GM13977 (cell line): ENCODE data around the gene GVQW3.
A peak's percentile ranks its signal among the peaks of the same experiment; 100 is the strongest.

ENCODE experiments used
- DNase-seq: peaks from one replicate; pipeline ENCODE4 v3.0.0; 2012; ENCODE audit warnings: low spot score
- in situ Hi-C: fragments of 300-500 bp; cut with MboI; formaldehyde crosslinking; loops from one replicate; pipeline ENCODE4 v1.12.0; 2022; ENCODE audit warnings: low sequenced_read_pairs, low pct_unique_long_range_greater_than_20kb, mixed read lengths, inconsistent platforms; ENCODE audit not compliant: unreplicated experiment
- TF ChIP-seq, protein P1 (sequence below): IDR thresholded peaks from 2 replicates; pipeline ENCODE4 v1.5.1; 2012; ENCODE audit warnings: mild to moderate bottlenecking, control low read depth; ENCODE audit not compliant: insufficient read depth; ENCODE audit errors: extremely low read depth, missing control alignments

GVQW3 gene

GRCh38 chr11:76365038-76365679, 16.0 kb upstream of the GVQW3 start:
- TF ChIP-seq, protein P1, sequence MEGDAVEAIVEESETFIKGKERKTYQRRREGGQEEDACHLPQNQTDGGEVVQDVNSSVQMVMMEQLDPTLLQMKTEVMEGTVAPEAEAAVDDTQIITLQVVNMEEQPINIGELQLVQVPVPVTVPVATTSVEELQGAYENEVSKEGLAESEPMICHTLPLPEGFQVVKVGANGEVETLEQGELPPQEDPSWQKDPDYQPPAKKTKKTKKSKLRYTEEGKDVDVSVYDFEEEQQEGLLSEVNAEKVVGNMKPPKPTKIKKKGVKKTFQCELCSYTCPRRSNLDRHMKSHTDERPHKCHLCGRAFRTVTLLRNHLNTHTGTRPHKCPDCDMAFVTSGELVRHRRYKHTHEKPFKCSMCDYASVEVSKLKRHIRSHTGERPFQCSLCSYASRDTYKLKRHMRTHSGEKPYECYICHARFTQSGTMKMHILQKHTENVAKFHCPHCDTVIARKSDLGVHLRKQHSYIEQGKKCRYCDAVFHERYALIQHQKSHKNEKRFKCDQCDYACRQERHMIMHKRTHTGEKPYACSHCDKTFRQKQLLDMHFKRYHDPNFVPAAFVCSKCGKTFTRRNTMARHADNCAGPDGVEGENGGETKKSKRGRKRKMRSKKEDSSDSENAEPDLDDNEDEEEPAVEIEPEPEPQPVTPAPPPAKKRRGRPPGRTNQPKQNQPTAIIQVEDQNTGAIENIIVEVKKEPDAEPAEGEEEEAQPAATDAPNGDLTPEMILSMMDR: no peak
- in situ Hi-C loops: no loop called here
- DNase-seq: no peak

DNA sequence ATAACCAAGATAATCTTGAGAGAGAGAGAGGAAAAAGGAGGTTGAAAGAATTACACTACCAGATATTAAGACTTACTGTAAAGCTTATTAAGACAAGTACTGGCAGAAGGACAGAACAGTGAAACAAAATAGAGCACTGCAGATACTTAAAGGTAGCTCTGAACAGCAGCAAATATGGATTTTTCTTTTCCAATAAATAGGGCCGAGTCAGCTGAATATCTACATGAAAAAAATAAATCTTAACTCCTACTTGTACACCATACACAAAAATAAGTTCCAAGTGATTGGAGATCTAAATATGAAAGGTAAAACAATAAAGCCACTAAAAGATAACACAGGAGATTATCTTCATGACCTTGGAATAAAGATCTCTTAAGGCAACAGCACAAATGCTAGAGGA, 12.6 kb upstream of the GVQW3 start:
- in situ Hi-C loops: no loop called here
- TF ChIP-seq, protein P1: no peak

DNA sequence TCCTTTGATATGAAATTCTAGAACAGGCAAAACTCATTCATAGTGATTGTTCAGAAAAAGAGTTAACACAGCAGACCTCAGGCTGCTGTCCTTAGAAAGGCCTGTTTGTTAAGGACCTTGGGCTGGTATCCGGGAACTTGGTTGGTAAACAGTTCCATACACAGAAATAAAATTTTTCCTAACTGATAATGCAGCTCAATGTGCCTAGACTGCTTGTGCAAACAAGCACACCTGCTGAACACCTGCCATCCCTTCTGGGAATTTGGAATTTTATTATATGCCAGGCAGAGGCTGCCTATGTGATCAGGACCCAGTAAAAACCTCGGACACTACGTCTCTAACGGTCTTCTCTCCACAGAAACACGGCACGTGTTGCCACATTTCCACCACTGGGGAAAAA, 11.7 kb upstream of the GVQW3 start:
- TF ChIP-seq, protein P1: no peak
- DNase-seq: no peak
- in situ Hi-C loops: no loop called here

More for the DNA sequence above, 12.6 kb upstream of the GVQW3 start:
- DNase-seq: no peak

- TF ChIP-seq, protein P1: no peak
- in situ Hi-C loops: no loop called here
- DNase-seq: peak; percentile 50
These were observed 10.0 kb upstream of the GVQW3 start for GRCh38 chr11:76371170-76371569.

DNA sequence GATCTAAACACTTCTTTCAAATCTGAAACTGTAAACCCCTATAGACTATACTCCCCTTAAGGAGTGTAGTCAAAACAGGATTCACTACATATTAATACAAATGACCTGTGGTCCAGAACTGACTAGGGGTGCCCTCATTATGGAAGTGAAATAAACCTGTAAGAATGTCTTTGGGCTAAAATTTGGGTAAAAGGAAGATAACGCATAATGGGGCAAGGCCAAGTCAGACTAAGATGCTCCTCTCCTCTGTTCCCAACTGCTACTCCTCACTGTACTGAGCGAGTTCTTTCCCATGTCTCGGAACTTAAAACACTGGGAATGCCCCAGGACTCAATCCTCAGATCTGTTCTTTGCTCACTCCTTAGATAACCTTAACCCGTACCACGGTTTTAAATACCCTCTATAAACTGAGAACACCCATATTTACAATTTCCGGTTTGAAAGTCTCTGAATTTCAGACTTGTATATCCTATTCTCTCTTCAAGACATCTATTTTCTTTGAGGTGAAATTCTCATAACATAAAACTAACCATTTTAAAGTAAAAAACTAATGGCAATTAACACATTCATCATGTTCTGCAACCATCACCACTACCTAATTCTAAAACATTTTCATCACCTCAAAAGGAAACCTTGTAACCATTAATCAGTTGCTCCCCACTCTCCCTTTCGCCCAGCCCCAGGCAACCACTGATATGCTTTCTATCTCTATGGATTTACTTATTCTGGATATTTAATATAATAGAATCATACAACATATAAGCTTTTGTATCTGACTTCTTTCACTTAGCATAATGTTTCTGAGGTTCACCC, 4.2 kb upstream of the GVQW3 start:
- DNase-seq: no peak
- in situ Hi-C loops: no loop called here
- TF ChIP-seq, protein P1: no peak

DNA sequence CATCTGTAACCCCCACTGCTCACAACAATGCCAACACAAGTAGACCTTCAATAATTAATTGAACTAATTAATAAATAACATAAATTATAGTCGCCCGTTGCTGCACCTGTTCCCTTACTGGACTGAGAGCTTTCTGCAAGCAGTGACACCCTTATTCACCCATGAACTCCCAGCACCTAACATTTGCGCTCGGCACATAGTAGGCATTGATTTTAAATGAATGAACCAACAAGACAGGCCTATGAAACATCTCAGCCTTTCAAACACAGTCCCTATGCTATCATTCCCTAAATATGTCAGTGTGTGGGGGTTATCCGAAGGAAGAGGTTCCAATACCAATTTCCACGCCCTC, 1.3 kb upstream of the GVQW3 start:
- TF ChIP-seq, protein P1: no peak
- DNase-seq: no peak
- in situ Hi-C loops: no loop called here
